GM19397 (cell line): ENCODE data around the gene ATP1A1.

Source experiments
- ATAC-seq: cut with Tn5 transposase; IDR thresholded peaks from one replicate; pipeline ENCODE4 v1.9.1; 2021; ENCODE audit warnings: mild to moderate bottlenecking, moderate library complexity; ENCODE audit not compliant: unreplicated experiment

The ATP1A1 gene

GRCh38 chr1:116343019-116343418 lies 30.0 kb upstream of the ATP1A1 start:
- no peak for ATAC-seq

GRCh38 chr1:116345011-116345410 lies 28.0 kb upstream of the ATP1A1 start:
- no peak for ATAC-seq

DNA sequence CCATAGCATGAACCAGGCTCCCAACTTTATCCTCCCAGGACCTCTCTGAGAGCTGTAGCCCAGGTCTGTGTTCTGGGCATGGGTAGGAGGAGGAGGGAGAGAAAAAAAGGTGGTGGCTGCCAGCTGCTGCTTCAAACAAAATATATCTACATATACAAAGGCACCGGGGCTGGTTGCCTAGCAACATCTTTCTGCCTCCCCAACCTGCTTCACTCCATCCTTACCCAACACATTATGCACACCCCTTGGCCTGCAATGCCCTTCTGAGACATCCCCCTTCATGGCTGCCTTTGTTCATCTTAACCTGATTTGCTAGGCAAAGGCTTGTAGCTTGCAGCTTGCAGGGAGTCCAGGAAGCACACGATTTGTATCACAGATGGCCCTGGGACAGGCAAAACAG lies 27.2 kb upstream of the ATP1A1 start:
- ATAC-seq: no peak

GRCh38 chr1:116346943-116347673 lies 25.9 kb upstream of the ATP1A1 start:
- ATAC-seq: no peak

DNA sequence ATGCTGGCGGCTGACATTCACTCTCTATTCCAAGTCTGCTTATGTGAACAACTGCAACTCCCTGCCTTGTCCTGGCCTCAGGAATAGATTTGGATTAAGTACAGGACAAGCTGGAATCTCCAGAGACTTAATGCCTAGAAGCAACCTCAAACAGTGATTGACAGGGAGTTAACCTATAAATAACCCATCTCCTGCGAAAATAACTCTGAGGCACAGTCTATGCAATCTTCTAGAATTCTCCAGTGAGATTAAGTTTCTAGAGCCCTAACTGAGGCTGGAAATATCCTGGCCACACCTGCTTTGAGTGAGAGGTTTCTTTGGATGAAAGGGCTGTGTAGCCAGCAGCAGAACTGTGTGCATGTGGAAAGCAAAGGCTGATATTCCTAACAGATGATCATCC lies 25.3 kb upstream of the ATP1A1 start:
- no peak for ATAC-seq

DNA sequence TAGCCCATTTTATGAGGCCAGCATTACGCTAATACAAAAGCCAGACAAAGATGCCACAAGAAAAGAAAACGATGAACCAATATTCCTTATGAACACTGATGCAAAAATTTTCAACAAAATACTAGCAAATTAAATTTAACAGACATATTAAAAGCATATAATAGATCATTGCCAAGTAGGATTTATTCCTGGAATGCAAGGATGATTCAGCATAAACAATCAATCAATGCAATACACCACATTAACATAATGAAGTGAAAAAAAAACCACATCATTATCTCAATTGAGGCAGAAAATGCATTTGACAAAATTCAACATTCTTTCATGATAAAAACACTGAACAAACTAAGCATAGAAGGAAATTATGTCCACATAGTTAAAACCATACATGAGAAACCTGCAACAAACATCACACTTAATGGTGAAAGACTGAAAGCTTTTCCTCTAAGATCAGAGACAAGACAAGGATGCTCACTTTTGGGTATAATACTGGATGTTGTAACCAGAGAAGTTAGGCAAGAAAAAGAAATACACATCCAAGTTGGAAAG lies 22.9 kb upstream of the ATP1A1 start:
- ATAC-seq: no peak

- ATAC-seq: no peak
These were observed 21.1 kb upstream of the ATP1A1 start for GRCh38 chr1:116351914-116352313.

DNA sequence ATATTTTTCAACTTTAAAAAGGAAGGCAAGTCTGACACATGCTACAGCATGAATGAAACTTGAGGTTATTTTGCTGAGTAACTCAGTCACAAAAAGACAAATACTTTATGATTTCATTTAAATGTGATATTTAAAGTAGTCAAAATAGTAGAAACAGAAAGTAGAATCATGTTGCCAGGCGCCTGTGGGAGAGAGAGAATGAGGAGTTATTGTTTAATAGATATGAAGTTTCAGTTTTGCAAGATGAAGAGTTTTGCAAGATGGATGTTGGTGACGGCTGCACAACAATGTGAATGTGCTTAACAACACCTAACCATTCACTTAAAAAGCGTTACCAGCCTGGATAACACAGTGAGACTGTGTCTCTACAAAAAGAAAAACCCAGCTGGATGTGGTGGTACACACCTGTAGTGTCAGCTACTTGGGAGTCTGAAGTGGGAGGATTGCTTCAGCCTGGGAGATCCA lies 20.7 kb upstream of the ATP1A1 start:
- peak; percentile 68 for ATAC-seq

GRCh38 chr1:116353155-116353554 lies 19.9 kb upstream of the ATP1A1 start:
- no peak for ATAC-seq

DNA sequence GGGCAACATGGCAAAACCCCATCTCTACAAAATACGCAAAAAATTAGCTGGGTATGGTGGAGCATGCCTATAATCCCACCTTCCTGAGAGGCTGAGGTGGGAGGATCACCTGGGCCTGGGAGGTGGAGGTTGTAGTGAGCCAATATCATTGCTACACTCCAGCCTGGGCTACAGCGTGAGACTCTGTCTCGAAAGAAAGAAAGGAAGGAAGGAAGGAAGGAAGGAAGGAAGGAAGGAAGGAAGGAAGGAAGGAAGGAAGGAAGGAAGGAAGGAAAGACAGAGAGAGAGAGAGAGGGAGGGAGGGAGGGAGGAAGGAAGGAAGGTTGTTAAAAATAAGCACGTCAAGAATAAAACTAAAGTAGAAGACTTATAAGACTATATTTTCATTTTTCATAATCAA lies 17.0 kb upstream of the ATP1A1 start:
- no peak for ATAC-seq

- ATAC-seq: no peak
These were observed 16.4 kb upstream of the ATP1A1 start for GRCh38 chr1:116356673-116357072.

- ATAC-seq: no peak
These were observed 15.6 kb upstream of the ATP1A1 start for GRCh38 chr1:116357487-116357886.

DNA sequence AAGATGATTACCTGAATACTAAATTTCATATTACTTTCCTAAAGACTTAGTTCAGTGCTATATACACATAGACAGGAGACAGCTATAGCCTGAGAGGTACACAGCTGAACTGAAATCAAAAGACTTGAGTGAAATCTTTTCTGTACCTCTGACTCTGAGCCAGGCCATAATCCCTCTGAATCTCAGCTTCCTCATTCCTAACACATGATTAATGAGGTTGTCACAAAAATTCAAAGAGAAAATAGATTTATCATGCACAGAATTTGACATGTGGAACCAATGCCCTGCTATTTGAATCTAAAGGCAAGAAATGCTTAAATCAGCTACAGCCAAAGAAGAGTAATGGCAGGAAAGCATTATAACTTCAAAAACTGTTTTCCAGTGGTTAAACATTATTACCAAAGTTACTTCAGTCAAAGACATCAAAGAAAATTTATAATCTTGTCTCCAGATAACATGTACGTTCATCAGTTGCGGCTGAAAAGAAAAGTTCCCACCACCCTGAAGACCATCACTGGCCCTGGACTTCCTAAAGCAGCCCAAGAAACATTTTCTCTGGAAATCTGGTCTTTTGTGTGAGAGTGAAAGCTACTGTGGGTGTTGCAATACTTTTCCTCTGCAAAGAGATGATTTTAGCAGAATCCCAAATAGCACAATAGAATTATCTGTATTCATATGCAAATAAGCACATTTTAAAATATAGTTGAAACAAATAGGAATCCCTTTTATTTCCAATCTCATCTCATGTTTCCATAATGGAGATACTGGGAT lies 13.8 kb upstream of the ATP1A1 start:
- ATAC-seq: no peak

- ATAC-seq: no peak
These were observed 13.2 kb upstream of the ATP1A1 start for GRCh38 chr1:116359871-116360270.

GRCh38 chr1:116360429-116361173 lies 12.4 kb upstream of the ATP1A1 start:
- ATAC-seq: no peak

DNA sequence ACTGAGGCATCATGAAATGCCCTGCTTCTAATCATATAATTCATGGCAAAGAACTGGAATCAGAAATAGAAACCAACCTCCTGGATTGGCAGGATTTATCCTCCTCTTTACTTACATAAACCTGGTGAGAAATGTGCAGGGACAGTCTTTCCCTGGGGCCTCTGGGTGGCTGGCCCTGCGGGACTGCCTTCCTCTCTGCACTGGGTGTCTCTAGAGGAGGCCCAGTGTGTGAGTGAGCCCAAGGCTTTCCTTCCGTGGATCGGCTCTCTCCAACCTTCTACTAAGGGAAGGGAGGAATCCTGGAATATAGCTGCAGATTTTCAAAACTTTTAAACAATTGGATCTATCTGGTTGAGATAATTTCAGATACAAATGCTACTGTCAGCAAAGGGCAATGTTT lies 11.4 kb upstream of the ATP1A1 start:
- ATAC-seq: no peak

- ATAC-seq: no peak
These were observed 11.0 kb upstream of the ATP1A1 start for GRCh38 chr1:116362050-116362449.

DNA sequence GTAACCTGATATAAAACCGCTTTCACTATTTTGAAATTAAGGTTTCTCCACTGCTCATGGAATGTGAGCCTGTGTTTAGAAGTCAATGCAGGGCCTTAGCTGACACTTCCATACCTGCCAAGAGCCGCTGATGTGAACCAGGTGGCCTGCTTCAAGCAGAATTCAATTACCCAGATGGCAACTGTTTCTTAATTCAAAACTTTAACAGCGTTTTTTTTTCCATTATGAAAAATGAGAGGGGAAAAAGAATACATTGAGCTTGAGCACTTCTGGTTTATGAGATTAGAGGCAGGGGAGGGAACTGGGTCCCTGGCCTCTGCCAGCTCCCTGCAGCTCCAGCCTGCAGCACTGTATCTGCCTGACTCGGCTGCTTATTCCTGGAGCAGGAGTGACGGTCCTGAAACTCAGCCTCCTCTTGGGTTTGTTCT lies 7.7 kb upstream of the ATP1A1 start:
- ATAC-seq: no peak

DNA sequence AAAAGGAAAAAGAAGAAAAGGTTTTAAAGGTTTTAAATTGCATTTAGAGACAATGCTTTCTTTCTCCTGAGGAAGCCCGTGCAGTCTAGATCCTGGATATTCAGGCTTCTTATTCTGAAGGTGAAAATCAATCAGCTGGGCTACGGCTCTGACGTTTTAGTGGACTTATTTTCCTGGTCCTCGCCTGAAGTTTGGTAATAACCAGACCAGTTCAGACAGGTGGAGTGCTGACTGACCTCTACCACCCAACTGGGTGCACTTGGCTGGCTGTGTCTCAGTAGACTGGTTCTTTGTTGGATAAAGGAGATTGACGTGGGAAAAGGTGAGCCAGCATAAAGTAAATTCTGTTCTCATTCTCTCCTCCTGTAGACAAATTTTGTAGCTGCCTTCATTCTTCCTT lies 7.2 kb upstream of the ATP1A1 start:
- no peak for ATAC-seq

DNA sequence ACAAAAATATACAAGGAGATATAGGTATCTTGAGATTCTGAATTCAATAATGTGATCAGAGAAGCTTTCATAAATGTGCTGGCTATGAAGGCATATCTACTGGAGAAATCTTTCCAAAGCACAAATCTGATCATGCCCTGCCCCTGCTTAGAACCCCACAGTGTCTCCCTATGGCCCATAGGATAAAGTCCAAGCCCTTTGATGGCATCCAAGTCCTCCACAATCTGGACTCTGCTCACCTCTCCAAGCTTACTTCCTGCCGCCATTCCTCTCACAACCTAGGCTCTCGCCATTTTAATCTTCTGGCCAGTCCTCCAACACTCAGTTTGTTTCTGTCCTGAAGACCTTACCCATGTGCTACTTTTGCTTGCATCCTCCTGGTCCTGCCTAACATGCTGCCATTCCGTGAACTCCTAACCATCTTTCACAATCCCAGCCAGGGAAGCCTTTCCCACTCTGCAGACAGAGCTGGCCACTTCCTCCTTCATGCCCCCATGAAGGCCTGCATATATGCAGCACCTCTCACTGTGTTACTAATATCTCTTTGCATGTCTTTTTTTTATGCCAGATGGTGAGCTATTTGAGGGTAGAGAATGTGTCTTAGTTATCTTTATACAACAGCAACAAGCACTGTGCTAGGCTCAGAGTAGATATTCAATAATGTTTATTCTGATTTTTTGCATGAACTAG lies 5.6 kb upstream of the ATP1A1 start:
- ATAC-seq: no peak

- ATAC-seq: no peak
These were observed 4.8 kb upstream of the ATP1A1 start for GRCh38 chr1:116368241-116368640.
